GM18861 (cell line): ENCODE measurements around the gene GCK.

Experiments used
- ATAC-seq: cut with Tn5 transposase; IDR thresholded peaks from one replicate; pipeline ENCODE4 v1.9.1; 2021; ENCODE audit not compliant: unreplicated experiment

GCK gene

GRCh38 chr7:44096326-44096881, 92.8 kb downstream of the GCK start:
- ATAC-seq, result no peak

- no peak for ATAC-seq
Observed at GRCh38 chr7:44095781-44096180, 93.5 kb downstream of the GCK start.

- no peak for ATAC-seq
Observed at GRCh38 chr7:44094883-44095592, 94.2 kb downstream of the GCK start.

- ATAC-seq, result no peak
Observed at GRCh38 chr7:44094365-44094764, 94.9 kb downstream of the GCK start.
